ENCODE data around the gene CACNB4.

CACNB4 gene

DNA sequence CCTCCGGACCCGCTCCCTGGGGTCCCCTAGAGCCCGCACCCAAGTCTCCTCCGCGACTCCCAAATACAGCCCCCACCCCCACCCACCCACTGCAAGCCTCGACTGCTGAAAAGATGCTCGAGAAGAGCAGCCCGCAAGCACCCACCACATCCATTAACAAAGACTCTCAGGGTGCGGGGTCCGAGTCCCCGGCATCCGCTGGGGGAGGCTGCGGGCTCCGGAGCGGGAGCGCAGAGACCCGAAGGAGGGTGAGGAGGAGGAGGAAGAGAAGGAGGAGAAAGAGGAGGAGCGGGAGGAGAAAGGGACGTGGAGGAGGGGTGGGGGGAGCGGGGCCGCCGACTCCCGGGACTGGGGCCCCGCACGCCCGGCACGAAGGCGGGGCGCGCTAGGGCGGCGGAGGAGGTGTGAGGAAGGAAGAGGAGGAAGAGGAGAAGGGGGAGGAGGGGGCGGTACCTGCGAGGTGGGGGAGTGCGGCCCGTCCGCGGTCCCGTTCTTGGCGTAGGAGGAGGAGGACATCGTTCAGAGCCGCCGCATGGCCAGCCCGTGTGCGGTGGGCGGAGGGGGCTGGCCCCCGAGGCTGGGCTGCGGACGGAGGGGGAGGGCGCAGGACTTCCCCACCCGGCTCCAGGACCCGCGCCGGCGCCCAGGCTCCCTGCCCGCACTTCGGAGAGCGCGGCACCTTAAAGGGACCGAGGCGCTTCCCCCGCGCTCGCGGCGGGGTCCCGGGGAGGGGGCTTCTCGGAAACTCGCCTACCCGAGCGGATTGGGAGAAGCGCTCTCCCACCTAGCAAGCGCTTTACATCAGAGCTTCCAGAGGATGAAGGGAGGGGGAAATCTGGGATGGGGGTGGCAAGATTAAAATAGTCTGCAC lies at the start of gene CACNB4:
Gene CACNB4 (minus strand): TSS at position 549 of the 871 bp plus-strand sequence.
- no peak for TF ChIP-seq CTCF (IDR thresholded peaks at IDR 0.05)

DNA sequence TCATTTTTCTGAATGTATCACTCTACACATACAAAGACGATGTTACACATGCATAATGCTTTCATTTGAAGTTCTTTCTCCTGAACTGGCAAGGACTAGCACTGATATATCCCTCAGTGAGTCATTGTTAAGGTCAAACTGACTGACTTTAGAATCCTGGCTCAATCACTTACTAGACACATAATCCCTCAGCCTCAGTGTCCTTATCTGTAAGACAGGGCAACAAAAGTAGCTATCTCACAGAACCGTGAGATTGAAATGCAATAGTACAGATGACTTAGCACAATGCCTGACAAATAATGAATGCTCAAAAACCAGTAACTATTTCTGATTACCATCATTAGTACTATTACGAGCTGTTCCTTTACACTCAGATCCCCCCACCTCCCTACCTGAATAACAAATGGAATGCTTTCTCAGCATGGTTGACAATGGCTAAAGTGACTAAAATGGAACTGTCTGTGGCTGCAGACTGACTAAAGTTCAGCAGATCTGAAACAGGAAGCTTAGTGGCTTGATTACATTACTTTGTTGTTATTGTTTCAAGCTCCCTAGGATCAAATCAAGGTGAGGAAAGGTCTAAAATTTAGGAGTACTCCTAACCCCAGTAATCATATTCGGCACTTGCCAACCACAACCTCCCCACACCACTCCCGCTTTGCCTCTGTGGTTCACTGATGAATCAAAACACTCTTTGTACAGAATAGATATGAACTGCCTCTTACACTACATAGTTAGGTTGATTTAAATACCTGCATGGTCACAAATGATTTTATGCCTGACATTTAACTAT lies 35.8 kb upstream of the CACNB4 start:
- no peak for TF ChIP-seq CTCF (IDR thresholded peaks at IDR 0.05)

DNA sequence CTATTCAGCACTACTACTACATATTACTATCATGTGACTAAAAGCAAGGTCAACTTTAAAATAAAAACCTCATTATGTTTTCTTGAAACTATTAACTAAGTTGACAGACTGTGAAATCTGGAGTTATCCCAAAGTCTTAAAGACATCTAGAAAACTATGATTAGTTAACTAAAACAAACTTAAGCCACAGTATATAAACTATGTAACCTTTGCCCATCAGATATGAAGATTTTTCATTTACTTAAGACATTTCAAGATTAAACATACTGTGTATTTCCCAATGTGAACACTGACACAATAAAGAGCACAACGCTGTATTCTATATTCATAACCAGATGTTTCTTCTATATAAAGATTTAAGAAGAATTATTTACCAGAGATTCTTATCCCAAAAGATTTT lies 33.5 kb upstream of the CACNB4 start:
- TF ChIP-seq CTCF (IDR thresholded peaks at IDR 0.05) = no peak

DNA sequence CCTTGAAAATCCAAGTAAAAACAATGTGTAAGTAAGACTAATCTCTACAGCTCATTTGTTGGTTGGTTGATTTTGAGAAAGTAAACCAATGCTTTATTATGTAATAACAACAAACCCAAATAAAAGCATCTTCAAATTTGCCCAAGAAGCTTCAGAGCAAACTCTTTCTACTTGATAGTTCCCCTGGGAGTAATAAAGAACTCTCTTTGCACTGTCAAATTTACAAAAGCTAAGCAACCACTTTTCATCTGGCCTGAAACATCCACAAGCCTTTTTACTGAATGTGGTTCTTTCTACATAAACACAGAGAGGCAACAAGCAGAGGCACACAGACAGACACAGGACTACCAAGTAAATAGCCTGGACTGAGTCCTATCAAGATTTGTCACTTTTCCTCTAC lies 28.8 kb upstream of the CACNB4 start:
- no peak for TF ChIP-seq CTCF (IDR thresholded peaks at IDR 0.05)

DNA sequence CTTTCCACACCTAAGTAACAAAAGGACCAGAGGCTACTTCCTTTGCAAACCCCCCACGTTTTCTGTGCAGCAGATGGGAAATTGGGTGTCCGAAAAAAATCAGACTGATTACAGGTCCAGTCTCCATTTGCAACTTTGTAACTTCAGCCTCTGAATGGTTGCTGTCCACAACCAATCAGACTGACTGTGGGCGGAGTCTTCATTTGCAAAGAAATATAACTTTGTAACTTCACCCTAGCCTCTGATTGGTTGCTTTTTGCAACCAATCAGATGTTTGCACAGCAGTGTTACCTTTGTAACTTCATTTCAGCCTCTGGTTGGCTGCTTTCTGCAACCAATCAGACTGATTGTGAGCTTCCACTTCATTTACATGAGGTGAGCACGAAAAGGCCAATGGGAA lies 27.8 kb upstream of the CACNB4 start:
- no peak for TF ChIP-seq CTCF (IDR thresholded peaks at IDR 0.05)

- TF ChIP-seq CTCF (IDR thresholded peaks at IDR 0.05) = no peak
Observed at GRCh38 chr2:152122161-152122560, 23.3 kb upstream of the CACNB4 start.

GRCh38 chr2:152120430-152120829 lies 21.6 kb upstream of the CACNB4 start:
- no peak for TF ChIP-seq CTCF (IDR thresholded peaks at IDR 0.05)
